ENCODE measurements around the gene BCAN.

The BCAN gene

GRCh38 chr1:156644640-156645039 lies 2.7 kb downstream of the BCAN start:
- TF ChIP-seq, protein P1, sequence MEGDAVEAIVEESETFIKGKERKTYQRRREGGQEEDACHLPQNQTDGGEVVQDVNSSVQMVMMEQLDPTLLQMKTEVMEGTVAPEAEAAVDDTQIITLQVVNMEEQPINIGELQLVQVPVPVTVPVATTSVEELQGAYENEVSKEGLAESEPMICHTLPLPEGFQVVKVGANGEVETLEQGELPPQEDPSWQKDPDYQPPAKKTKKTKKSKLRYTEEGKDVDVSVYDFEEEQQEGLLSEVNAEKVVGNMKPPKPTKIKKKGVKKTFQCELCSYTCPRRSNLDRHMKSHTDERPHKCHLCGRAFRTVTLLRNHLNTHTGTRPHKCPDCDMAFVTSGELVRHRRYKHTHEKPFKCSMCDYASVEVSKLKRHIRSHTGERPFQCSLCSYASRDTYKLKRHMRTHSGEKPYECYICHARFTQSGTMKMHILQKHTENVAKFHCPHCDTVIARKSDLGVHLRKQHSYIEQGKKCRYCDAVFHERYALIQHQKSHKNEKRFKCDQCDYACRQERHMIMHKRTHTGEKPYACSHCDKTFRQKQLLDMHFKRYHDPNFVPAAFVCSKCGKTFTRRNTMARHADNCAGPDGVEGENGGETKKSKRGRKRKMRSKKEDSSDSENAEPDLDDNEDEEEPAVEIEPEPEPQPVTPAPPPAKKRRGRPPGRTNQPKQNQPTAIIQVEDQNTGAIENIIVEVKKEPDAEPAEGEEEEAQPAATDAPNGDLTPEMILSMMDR (IDR thresholded peaks at IDR 0.05; ENCODE audit: low read depth, low read length, missing control alignments), result no peak
- no peak for DNase-seq (ENCODE audit: low read depth)
- no peak overlapping the region for H3K4me3 ChIP-seq (ENCODE audit: low read depth, low read length)

GRCh38 chr1:156645056-156645455 lies 3.1 kb downstream of the BCAN start:
- TF ChIP-seq, protein P1 (IDR thresholded peaks at IDR 0.05; ENCODE audit: low read depth, low read length, missing control alignments), result no peak
- no peak for DNase-seq (ENCODE audit: low read depth)

DNA sequence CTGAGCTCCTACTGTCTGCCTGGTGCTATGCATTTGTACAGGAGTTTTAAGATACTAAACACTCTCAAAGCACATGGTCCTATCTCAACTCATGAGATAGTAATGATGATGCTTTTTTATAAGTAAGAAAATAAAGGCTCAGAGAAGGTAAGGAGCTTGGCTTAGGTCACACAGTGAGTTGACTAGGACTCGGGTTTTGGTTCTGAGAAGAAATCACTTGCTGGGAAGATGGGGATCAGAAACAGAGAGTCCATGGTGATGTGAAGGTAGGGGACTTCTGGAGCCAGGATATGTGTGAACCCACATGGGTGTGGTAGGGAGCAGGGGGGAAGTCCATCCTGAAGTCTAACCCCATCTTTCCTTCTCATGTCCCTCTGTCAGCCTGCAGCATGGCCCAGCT lies 3.7 kb downstream of the BCAN start:
- TF ChIP-seq, protein P1 (IDR thresholded peaks at IDR 0.05; ENCODE audit: low read depth, low read length, missing control alignments), result no peak
- DNase-seq (ENCODE audit: low read depth), result no peak
- no peak overlapping the region for H3K4me3 ChIP-seq (ENCODE audit: low read depth, low read length)

More at GRCh38 chr1:156645056-156645455, 3.1 kb downstream of the BCAN start:
- no peak overlapping the region for H3K4me3 ChIP-seq (ENCODE audit: low read depth, low read length)

DNA sequence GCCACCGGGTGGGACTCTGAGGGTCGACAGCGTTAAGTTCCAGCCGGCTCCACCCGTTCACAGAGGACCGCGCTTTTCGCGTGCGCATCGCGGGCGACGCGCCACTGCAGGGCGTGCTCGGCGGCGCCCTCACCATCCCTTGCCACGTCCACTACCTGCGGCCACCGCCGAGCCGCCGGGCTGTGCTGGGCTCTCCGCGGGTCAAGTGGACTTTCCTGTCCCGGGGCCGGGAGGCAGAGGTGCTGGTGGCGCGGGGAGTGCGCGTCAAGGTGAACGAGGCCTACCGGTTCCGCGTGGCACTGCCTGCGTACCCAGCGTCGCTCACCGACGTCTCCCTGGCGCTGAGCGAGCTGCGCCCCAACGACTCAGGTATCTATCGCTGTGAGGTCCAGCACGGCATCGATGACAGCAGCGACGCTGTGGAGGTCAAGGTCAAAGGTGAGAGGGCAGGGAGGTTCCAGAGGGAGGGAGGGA lies 4.9 kb downstream of the BCAN start:
- TF ChIP-seq, protein P1 (IDR thresholded peaks at IDR 0.05; ENCODE audit: low read depth, low read length, missing control alignments), result no peak
- no peak for DNase-seq (ENCODE audit: low read depth)
- H3K4me3 ChIP-seq (ENCODE audit: low read depth, low read length), result no peak overlapping the region

DNA sequence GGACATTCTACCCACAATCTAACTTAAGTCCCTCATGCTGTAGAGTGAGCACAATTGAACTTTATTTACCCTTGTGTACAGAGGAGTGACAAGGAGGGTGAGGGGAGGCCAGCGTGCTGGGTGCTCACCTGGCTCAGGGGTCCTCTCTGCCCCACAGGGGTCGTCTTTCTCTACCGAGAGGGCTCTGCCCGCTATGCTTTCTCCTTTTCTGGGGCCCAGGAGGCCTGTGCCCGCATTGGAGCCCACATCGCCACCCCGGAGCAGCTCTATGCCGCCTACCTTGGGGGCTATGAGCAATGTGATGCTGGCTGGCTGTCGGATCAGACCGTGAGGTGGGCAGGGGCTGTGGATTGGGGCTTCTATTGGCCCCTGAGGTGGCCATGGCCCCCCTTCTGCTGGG lies 5.4 kb downstream of the BCAN start:
- no peak overlapping the region for H3K4me3 ChIP-seq (ENCODE audit: low read depth, low read length)
- DNase-seq (ENCODE audit: low read depth), result no peak
- TF ChIP-seq, protein P1 (IDR thresholded peaks at IDR 0.05; ENCODE audit: low read depth, low read length, missing control alignments), result no peak

- TF ChIP-seq, protein P1 (IDR thresholded peaks at IDR 0.05; ENCODE audit: low read depth, low read length, missing control alignments), result no peak
- no peak overlapping the region for H3K4me3 ChIP-seq (ENCODE audit: low read depth, low read length)
- no peak for DNase-seq (ENCODE audit: low read depth)
Measured at GRCh38 chr1:156648496-156648895, 6.6 kb downstream of the BCAN start.

DNA sequence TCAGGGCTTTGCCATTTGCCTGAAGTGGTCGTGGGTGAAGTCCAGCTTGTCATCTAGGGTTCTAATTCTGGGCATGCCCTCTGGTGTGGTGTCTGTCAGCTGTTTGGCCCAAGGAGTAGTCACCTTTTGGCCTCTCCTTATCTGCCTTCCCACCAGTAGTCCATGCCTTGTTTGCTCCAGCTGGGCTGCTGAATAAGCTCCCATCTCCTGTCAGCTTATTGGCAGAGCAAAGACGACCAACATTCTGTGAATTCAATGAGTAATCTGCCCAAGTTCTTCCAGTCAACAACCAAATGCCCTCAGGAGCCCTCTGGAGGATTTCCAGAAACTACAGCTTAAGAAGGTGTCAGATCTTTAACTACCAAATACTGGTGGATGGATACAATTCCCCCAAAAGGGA lies 7.0 kb downstream of the BCAN start:
- TF ChIP-seq, protein P1 (IDR thresholded peaks at IDR 0.05; ENCODE audit: low read depth, low read length, missing control alignments), result no peak
- no peak overlapping the region for H3K4me3 ChIP-seq (ENCODE audit: low read depth, low read length)
- DNase-seq (ENCODE audit: low read depth), result no peak
